Liver (tissue), 9 donors: ENCODE data around the gene TMEM255B. TPM values are rescaled to one million over a fixed set of nuclear protein-coding genes. Genes with fewer than 3 reads are reported as not detected.

Source experiments
- DNase-seq: peaks from one replicate; pipeline ENCODE4 v3.0.0-alpha.2; 2017; ENCODE audit warnings: low spot score
- H3K27ac ChIP-seq, 2 donors: one replicate each; pipeline ENCODE4 v1.7.0; 2013; ENCODE audit warnings: inconsistent platforms in 2 of 2, low read length in 2 of 2, control low read depth in 1 of 2, low read depth in 1 of 2, mild to moderate bottlenecking in 1 of 2
- H3K27me3 ChIP-seq, 4 donors: one replicate each; pipeline versions ENCODE4 v1.6.1 to v1.7.0; 2013; ENCODE audit warnings: low read length in 3 of 4, inconsistent platforms in 1 of 4, mild to moderate bottlenecking in 1 of 4, moderate library complexity in 1 of 4; ENCODE audit not compliant: control insufficient read depth in 4 of 4, insufficient read depth in 4 of 4
- H3K36me3 ChIP-seq, 4 donors: one replicate each; pipeline versions ENCODE4 v1.6.1 to v1.7.0; 2013; ENCODE audit warnings: low read length in 3 of 4, mild to moderate bottlenecking in 3 of 4, low read depth in 1 of 4, moderate library complexity in 1 of 4; ENCODE audit not compliant: control insufficient read depth in 4 of 4, insufficient read depth in 3 of 4
- H3K4me1 ChIP-seq, 4 donors: one replicate each; pipeline versions ENCODE4 v1.6.1 to v1.7.0; 2013; ENCODE audit warnings: low read length in 3 of 4, mild to moderate bottlenecking in 3 of 4, moderate library complexity in 1 of 4; ENCODE audit not compliant: control insufficient read depth in 4 of 4, insufficient read depth in 4 of 4
- H3K4me3 ChIP-seq, 3 donors: one replicate each; pipeline versions ENCODE4 v1.6.1 to v1.7.0; 2013; ENCODE audit warnings: low read length in 3 of 3, control low read depth in 1 of 3, low read depth in 1 of 3, mild to moderate bottlenecking in 1 of 3
- H3K9ac ChIP-seq, 2 donors: one replicate each; pipeline ENCODE4 v1.7.0; 2013; ENCODE audit warnings: low read length in 2 of 2, mild to moderate bottlenecking in 2 of 2, moderate library complexity in 2 of 2, control low read depth in 1 of 2, low read depth in 1 of 2
- H3K9me3 ChIP-seq, 4 donors: one replicate each; pipeline versions ENCODE4 v1.6.1 to v1.7.0; 2013; ENCODE audit warnings: low read length in 3 of 4; ENCODE audit not compliant: control insufficient read depth in 4 of 4
- CTCF ChIP-seq: fragments of 150-350 bp; IDR thresholded peaks from 2 replicates; pipeline ENCODE4 v1.5.1; 2017; ENCODE audit warnings: improper control_type of control experiment, low read depth, low read length; ENCODE audit not compliant: missing input control
- FOXA1 ChIP-seq: IDR thresholded peaks from 2 replicates; pipeline ENCODE4 v1.6.1; 2016; ENCODE audit warnings: antibody characterized with exemption
- FOXA2 ChIP-seq: IDR thresholded peaks from 2 replicates; pipeline ENCODE4 v1.6.1; 2016; ENCODE audit warnings: antibody characterized with exemption
- GABPA ChIP-seq, 2 donors: IDR thresholded peaks in 1 of 2; conservative IDR thresholded peaks in 1 of 2; 2 replicates each; pipeline ENCODE4 v1.6.1; 2016; ENCODE audit warnings: antibody characterized with exemption in 2 of 2, mild to moderate bottlenecking in 1 of 2, moderate library complexity in 1 of 2
- HNF4A ChIP-seq, 2 donors: conservative IDR thresholded peaks; 2 replicates each; pipeline ENCODE4 v1.6.1; 2016; ENCODE audit warnings: antibody characterized with exemption in 2 of 2, mild to moderate bottlenecking in 2 of 2
- HNF4G ChIP-seq: IDR thresholded peaks from 2 replicates; pipeline ENCODE4 v1.6.1; 2016; ENCODE audit warnings: antibody characterized with exemption
- JUND ChIP-seq, 2 donors: IDR thresholded peaks; 2 replicates each; pipeline ENCODE4 v1.6.1; 2016; ENCODE audit warnings: antibody characterized with exemption in 2 of 2
- NR2F2 ChIP-seq: IDR thresholded peaks from 2 replicates; pipeline ENCODE4 v1.6.1; 2016; ENCODE audit warnings: antibody characterized with exemption
- RAD21 ChIP-seq, 2 donors: IDR thresholded peaks; 2 replicates each; pipeline ENCODE4 v1.6.1; 2016; ENCODE audit warnings: antibody characterized with exemption in 2 of 2, mild to moderate bottlenecking in 2 of 2
- REST ChIP-seq: IDR thresholded peaks from 2 replicates; pipeline ENCODE4 v1.6.1; 2016; ENCODE audit warnings: antibody characterized with exemption, mild to moderate bottlenecking
- RXRA ChIP-seq, 2 donors: IDR thresholded peaks; 2 replicates each; pipeline ENCODE4 v1.6.1; 2017 to 2018; ENCODE audit warnings: antibody characterized with exemption in 2 of 2, mild to moderate bottlenecking in 1 of 2
- SP1 ChIP-seq: IDR thresholded peaks from 2 replicates; pipeline ENCODE4 v1.6.1; 2018; ENCODE audit warnings: antibody characterized with exemption, mild to moderate bottlenecking
- TAF1 ChIP-seq: conservative IDR thresholded peaks from 2 replicates; pipeline ENCODE4 v1.6.1; 2016; ENCODE audit warnings: antibody characterized with exemption, mild to moderate bottlenecking
- YY1 ChIP-seq: IDR thresholded peaks from 2 replicates; pipeline ENCODE4 v1.6.1; 2016; ENCODE audit warnings: antibody characterized with exemption, mild to moderate bottlenecking
- ZBTB33 ChIP-seq: IDR thresholded peaks from 2 replicates; pipeline ENCODE4 v1.6.1; 2016; ENCODE audit warnings: antibody characterized with exemption
- WGBS: extraction: QIAGEN DNeasy Blood & Tissue Kit; methylation state at CpG from one replicate; pipeline ENCODE4 v1.1.7; 2013; 5-methylcytosine and 5-hydroxymethylcytosine counted together
- polyA plus RNA-seq, 2 donors: library from polyadenylated mRNA; stranded (reverse) in 1 of 2; unstranded in 1 of 2; fragments of 200-250 nt in 1 of 2; fragments of >200 nt in 1 of 2; fragmentation: Nextera tagmentation in 1 of 2; extraction: Ambion mirVana in 1 of 2; gene quantifications; one replicate each; pipeline versions ENCODE4 v1.2.1 to v1.2.3, GENCODE V29; 2013 to 2015
- total RNA-seq, 2 donors: library from RNA; depleted of rRNA; stranded (reverse); fragments of >200 nt; gene quantifications; one replicate each; pipeline ENCODE4 v1.2.3, GENCODE V29; 2014
- TF ChIP-seq, protein P1 (sequence below): IDR thresholded peaks from 2 replicates; pipeline ENCODE4 v1.6.1; 2016; ENCODE audit warnings: antibody characterized with exemption
- TF ChIP-seq, protein P2 (sequence below): IDR thresholded peaks from 2 replicates; pipeline ENCODE4 v1.6.1; 2016; ENCODE audit warnings: antibody characterized with exemption
- donor health status: healthy.
- donor health status: healthy.
- donor health status: healthy.
- donor health status: healthy.
- donor health status: healthy.

Gene TMEM255B
- total and polyA plus RNA-seq, 4 donors = 0.37 to 8.6 (median 3.5) TPM

GRCh38 chr13:113834496-113835200, 75.6 kb downstream of the TMEM255B start:
- no peak for DNase-seq
- WGBS = 96% methylated on average over 38 of the region's 38 CpGs

GRCh38 chr13:113835461-113836270, 76.6 kb downstream of the TMEM255B start:
- H3K36me3 ChIP-seq = peaks cover 0 to 4% (median 0%) of the 10 kb centered on the region in 4 donors
- no peak for DNase-seq
- peaks cover 8 to 27% (median 23%) of the 10 kb centered on the region in 4 donors for H3K4me1 ChIP-seq
- no peak overlapping the region for H3K27ac ChIP-seq
- H3K4me3 ChIP-seq = no peak overlapping the region
- TF ChIP-seq, protein P1, sequence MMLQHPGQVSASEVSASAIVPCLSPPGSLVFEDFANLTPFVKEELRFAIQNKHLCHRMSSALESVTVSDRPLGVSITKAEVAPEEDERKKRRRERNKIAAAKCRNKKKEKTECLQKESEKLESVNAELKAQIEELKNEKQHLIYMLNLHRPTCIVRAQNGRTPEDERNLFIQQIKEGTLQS = no peak
- TF ChIP-seq GABPA (IDR thresholded peaks at IDR 0.05 in 1 of 2, conservative IDR thresholded peaks at IDR 0.05 in 1 of 2) = no peak
- TF ChIP-seq, protein P2, sequence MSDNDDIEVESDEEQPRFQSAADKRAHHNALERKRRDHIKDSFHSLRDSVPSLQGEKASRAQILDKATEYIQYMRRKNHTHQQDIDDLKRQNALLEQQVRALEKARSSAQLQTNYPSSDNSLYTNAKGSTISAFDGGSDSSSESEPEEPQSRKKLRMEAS = no peak
- TF ChIP-seq FOXA1 = no peak
- TF ChIP-seq HNF4A (conservative IDR thresholded peaks at IDR 0.05) = no peak
- TF ChIP-seq SP1 = no peak
- no peak for TF ChIP-seq CTCF
- TF ChIP-seq ZBTB33 = no peak
- no peak for TF ChIP-seq RAD21 (IDR thresholded peaks at IDR 0.05)
- TF ChIP-seq HNF4G = no peak
- TF ChIP-seq RXRA (IDR thresholded peaks at IDR 0.05) = no peak
- TF ChIP-seq YY1 = no peak
- no peak for TF ChIP-seq TAF1
- no peak for TF ChIP-seq NR2F2
- TF ChIP-seq JUND (IDR thresholded peaks at IDR 0.05) = no peak
- no peak for TF ChIP-seq FOXA2
- TF ChIP-seq REST = no peak
- no peaks in the 10 kb centered on the region for H3K27me3 ChIP-seq
- no peak overlapping the region for H3K9ac ChIP-seq
- H3K9me3 ChIP-seq = no peaks in the 10 kb centered on the region
- 94% methylated on average over 37 of the region's 37 CpGs for WGBS

More at GRCh38 chr13:113834496-113835200, 75.6 kb downstream of the TMEM255B start:
- H3K36me3 ChIP-seq = peaks cover 0 to 4% (median 0%) of the 10 kb centered on the region in 4 donors
- H3K4me1 ChIP-seq = peaks cover 6 to 21% (median 15%) of the 10 kb centered on the region in 4 donors
- H3K4me3 ChIP-seq = no peak overlapping the region
- TF ChIP-seq TAF1 (no peak), HNF4G (no peak), NR2F2 (no peak), SP1 (no peak)
- TF ChIP-seq, protein P2 = no peak
- no peaks in the 10 kb centered on the region for H3K9me3 ChIP-seq
- H3K27ac ChIP-seq = no peak overlapping the region
- H3K9ac ChIP-seq = no peak overlapping the region
- no peaks in the 10 kb centered on the region for H3K27me3 ChIP-seq
